HG03064 (cell line): ENCODE results near the gene ZAP70.

Source experiments
- ATAC-seq: cut with Tn5 transposase; IDR thresholded peaks from one replicate; pipeline ENCODE4 v1.9.1; 2021; ENCODE audit warnings: low read depth; ENCODE audit not compliant: unreplicated experiment

Gene ZAP70

GRCh38 chr2:97745474-97746174, 32.2 kb downstream of the ZAP70 start:
- no peak for ATAC-seq

GRCh38 chr2:97747285-97747684, 33.9 kb downstream of the ZAP70 start:
- ATAC-seq, result no peak

- no peak for ATAC-seq
These were observed 34.3 kb downstream of the ZAP70 start for GRCh38 chr2:97747716-97748115.

- no peak for ATAC-seq
These were observed 36.2 kb downstream of the ZAP70 start for GRCh38 chr2:97749581-97749980.

GRCh38 chr2:97750017-97750416, 36.6 kb downstream of the ZAP70 start:
- no peak for ATAC-seq

GRCh38 chr2:97751752-97752151, 38.4 kb downstream of the ZAP70 start:
- no peak for ATAC-seq

GRCh38 chr2:97752342-97753334, 39.3 kb downstream of the ZAP70 start:
- no peak for ATAC-seq

GRCh38 chr2:97754690-97755346, 41.4 kb downstream of the ZAP70 start:
- ATAC-seq, result no peak

GRCh38 chr2:97755491-97755890, 42.1 kb downstream of the ZAP70 start:
- ATAC-seq, result no peak

- no peak for ATAC-seq
These were observed 43.7 kb downstream of the ZAP70 start for GRCh38 chr2:97757062-97757461.

GRCh38 chr2:97758131-97758705, 44.8 kb downstream of the ZAP70 start:
- ATAC-seq, result no peak

GRCh38 chr2:97759727-97760407, 46.5 kb downstream of the ZAP70 start:
- no peak for ATAC-seq

GRCh38 chr2:97760480-97761049, 47.2 kb downstream of the ZAP70 start:
- no peak for ATAC-seq

GRCh38 chr2:97761192-97761591, 47.8 kb downstream of the ZAP70 start:
- ATAC-seq, result no peak

- ATAC-seq, result no peak
These were observed 49.9 kb downstream of the ZAP70 start for GRCh38 chr2:97763176-97763845.

- no peak for ATAC-seq
These were observed 51.3 kb downstream of the ZAP70 start for GRCh38 chr2:97764559-97765263.

- ATAC-seq, result no peak
These were observed 52.6 kb downstream of the ZAP70 start for GRCh38 chr2:97765933-97766332.

GRCh38 chr2:97766567-97766966, 53.2 kb downstream of the ZAP70 start:
- no peak for ATAC-seq

GRCh38 chr2:97769308-97769707, 55.9 kb downstream of the ZAP70 start:
- no peak for ATAC-seq
